Karpas-422 (cell line): ENCODE measurements around the gene MXRA7. TPM values are rescaled to one million over a fixed set of nuclear protein-coding genes. Genes with fewer than 3 reads are reported as not detected.

Experiments
- DNase-seq: peaks from one replicate; pipeline ENCODE4 v3.0.0-alpha.2; 2015
- H2AFZ ChIP-seq: fragments of 200-600 bp; sonication (generic); 2 replicates; pipeline ENCODE4 v1.6.1; 2014; ENCODE audit warnings: antibody characterized with exemption, low read length, mixed read lengths
- H3K27ac ChIP-seq: fragments of 200-600 bp; sonication (generic); 2 replicates; pipeline ENCODE4 v1.5.1; 2014; ENCODE audit warnings: mild to moderate bottlenecking, low read length, moderate library complexity
- H3K27me3 ChIP-seq: fragments of 200-600 bp; sonication (generic); 2 replicates; pipeline ENCODE4 v1.6.1; 2014; ENCODE audit warnings: low read length, mixed read lengths
- H3K36me3 ChIP-seq: fragments of 200-600 bp; sonication (generic); 2 replicates; pipeline ENCODE4 v1.6.1; 2014; ENCODE audit warnings: low read length, mixed read lengths; ENCODE audit not compliant: insufficient read depth
- H3K4me1 ChIP-seq: fragments of 200-600 bp; sonication (generic); 2 replicates; pipeline ENCODE4 v1.6.1; 2014; ENCODE audit warnings: mild to moderate bottlenecking, low read length, mixed read lengths
- H3K4me2 ChIP-seq: fragments of 200-600 bp; sonication (generic); 2 replicates; pipeline ENCODE4 v1.6.1; 2014; ENCODE audit warnings: low read length, low read depth, mild to moderate bottlenecking; ENCODE audit not compliant: poor library complexity, severe bottlenecking
- H3K4me3 ChIP-seq: fragments of 200-600 bp; sonication (generic); 2 replicates; pipeline ENCODE4 v1.5.1; 2014; ENCODE audit warnings: mild to moderate bottlenecking, antibody characterized with exemption, low read length, mixed read lengths
- H3K79me2 ChIP-seq: fragments of 200-600 bp; sonication (generic); 2 replicates; pipeline ENCODE4 v1.6.1; 2014; ENCODE audit warnings: mild to moderate bottlenecking, low read length, mixed read lengths
- H3K9ac ChIP-seq: fragments of 200-600 bp; sonication (generic); 2 replicates; pipeline ENCODE4 v1.6.0; 2014; ENCODE audit warnings: low read length
- H3K9me2 ChIP-seq: fragments of 200-600 bp; sonication (generic), shearing (Covaris generic); replicated peaks from 2 replicates; pipeline ENCODE4 v1.6.0; 2014; ENCODE audit warnings: mild to moderate bottlenecking, low read length, moderate library complexity; ENCODE audit not compliant: insufficient read depth
- H3K9me3 ChIP-seq: fragments of 300-700, 200-600 bp; sonication (generic); 2 replicates; pipeline ENCODE4 v1.6.1; 2014; ENCODE audit warnings: low read length, mixed read lengths
- H4K20me1 ChIP-seq: fragments of 200-600 bp; sonication (generic); 2 replicates; pipeline ENCODE4 v1.6.1; 2014; ENCODE audit warnings: mild to moderate bottlenecking, antibody characterized with exemption, low read length, low read depth; ENCODE audit not compliant: insufficient read depth
- total RNA-seq: library from RNA; depleted of rRNA; stranded (reverse); fragments of >200 nt; shearing (Covaris generic); gene quantifications from 2 replicates; pipeline ENCODE4 v1.2.3, GENCODE V29; 2014; ENCODE audit warnings: low replicate concordance; rRNA removed

The MXRA7 gene
- 0.45 TPM in 1 of 2 replicates, not detected in the other for total RNA-seq

GRCh38 chr17:76710863-76711611 is at the start of gene MXRA7:
MXRA7 (minus strand) TSS chr17:76710965; CDS start chr17:76710946, 19 bp downstream.
- peak within 1 kb of the TSS; percentile 27 for H3K4me2 ChIP-seq
- H3K27me3 ChIP-seq: no peaks in the 10 kb centered on the region
- peaks cover 3% of the 10 kb centered on the region; the same call in 1 of the 2 replicates for H3K4me1 ChIP-seq
- no peaks in the 10 kb centered on the region for H3K9me3 ChIP-seq
- H3K9ac ChIP-seq: no peak within 1 kb of the TSS
- H3K9me2 ChIP-seq: no peaks in the 10 kb centered on the region
- no peak within 1 kb of the TSS for H3K4me3 ChIP-seq
- peaks cover 5% of the 10 kb centered on the region; the same call in 1 of the 2 replicates for H4K20me1 ChIP-seq
- 0 out of 2 replicates have a peak, but pooled peaks cover 3% of the 10 kb centered on the region for H3K36me3 ChIP-seq
- no peaks in the 10 kb centered on the region for H3K79me2 ChIP-seq
- no peak within 1 kb of the TSS for H3K27ac ChIP-seq
- no peak within 1 kb of the TSS for H2AFZ ChIP-seq
- peak; percentile 62 for DNase-seq

- Histone ChIP-seq H3K4me2 (no peak overlapping the region), H3K36me3 (no peaks in the 10 kb centered on the region), H3K9me3 (no peaks in the 10 kb centered on the region), H3K4me3 (no peak overlapping the region), H3K4me1 (no peaks in the 10 kb centered on the region), H3K27me3 (no peaks in the 10 kb centered on the region), H3K9ac (no peak overlapping the region), H3K9me2 (no peaks in the 10 kb centered on the region), H4K20me1 (no peaks in the 10 kb centered on the region), H3K79me2 (no peaks in the 10 kb centered on the region), H3K27ac (no peak overlapping the region), H2AFZ (no peak overlapping the region)
- no peak for DNase-seq
These were observed 47.8 kb upstream of the MXRA7 start for GRCh38 chr17:76758570-76758969.

- H3K79me2 ChIP-seq: no peaks in the 10 kb centered on the region
- no peaks in the 10 kb centered on the region for H3K36me3 ChIP-seq
- H3K27ac ChIP-seq: no peak overlapping the region
- H3K27me3 ChIP-seq: no peaks in the 10 kb centered on the region
- H4K20me1 ChIP-seq: no peaks in the 10 kb centered on the region
- H3K4me1 ChIP-seq: no peaks in the 10 kb centered on the region
- no peak overlapping the region for H3K4me3 ChIP-seq
- H2AFZ ChIP-seq: no peak overlapping the region
- H3K4me2 ChIP-seq: no peak overlapping the region
- H3K9me2 ChIP-seq: no peaks in the 10 kb centered on the region
- DNase-seq: no peak
- H3K9me3 ChIP-seq: no peaks in the 10 kb centered on the region
- H3K9ac ChIP-seq: no peak overlapping the region
These were observed 46.5 kb upstream of the MXRA7 start for GRCh38 chr17:76757256-76757655.

DNA sequence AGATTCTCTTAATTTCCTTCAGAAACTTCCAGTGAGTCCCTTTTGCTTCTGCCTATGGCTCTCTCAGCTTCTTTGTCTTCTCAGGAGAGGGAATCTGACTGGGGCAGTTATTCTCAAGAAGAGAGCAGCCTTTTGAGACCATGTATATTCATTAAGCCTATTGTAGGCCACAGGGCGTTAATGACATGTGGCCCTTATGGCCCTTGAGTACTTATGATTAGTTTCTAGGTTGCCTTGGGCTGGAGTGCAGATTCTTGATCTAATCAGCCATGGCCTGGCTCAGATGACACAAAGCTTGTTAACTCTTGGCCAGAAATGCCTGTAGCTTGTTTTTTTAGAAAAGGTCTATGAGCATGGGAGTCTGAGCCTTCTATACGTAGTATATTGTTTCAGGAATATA is 44.5 kb upstream of the MXRA7 start:
- no peaks in the 10 kb centered on the region for H3K36me3 ChIP-seq
- no peak overlapping the region for H3K9ac ChIP-seq
- no peaks in the 10 kb centered on the region for H3K9me2 ChIP-seq
- no peak for DNase-seq
- H4K20me1 ChIP-seq: no peaks in the 10 kb centered on the region
- no peak overlapping the region for H2AFZ ChIP-seq
- no peaks in the 10 kb centered on the region for H3K9me3 ChIP-seq
- H3K27ac ChIP-seq: no peak overlapping the region
- no peaks in the 10 kb centered on the region for H3K27me3 ChIP-seq
- H3K4me3 ChIP-seq: no peak overlapping the region
- H3K4me1 ChIP-seq: no peaks in the 10 kb centered on the region
- H3K4me2 ChIP-seq: no peak overlapping the region
- no peaks in the 10 kb centered on the region for H3K79me2 ChIP-seq

DNA sequence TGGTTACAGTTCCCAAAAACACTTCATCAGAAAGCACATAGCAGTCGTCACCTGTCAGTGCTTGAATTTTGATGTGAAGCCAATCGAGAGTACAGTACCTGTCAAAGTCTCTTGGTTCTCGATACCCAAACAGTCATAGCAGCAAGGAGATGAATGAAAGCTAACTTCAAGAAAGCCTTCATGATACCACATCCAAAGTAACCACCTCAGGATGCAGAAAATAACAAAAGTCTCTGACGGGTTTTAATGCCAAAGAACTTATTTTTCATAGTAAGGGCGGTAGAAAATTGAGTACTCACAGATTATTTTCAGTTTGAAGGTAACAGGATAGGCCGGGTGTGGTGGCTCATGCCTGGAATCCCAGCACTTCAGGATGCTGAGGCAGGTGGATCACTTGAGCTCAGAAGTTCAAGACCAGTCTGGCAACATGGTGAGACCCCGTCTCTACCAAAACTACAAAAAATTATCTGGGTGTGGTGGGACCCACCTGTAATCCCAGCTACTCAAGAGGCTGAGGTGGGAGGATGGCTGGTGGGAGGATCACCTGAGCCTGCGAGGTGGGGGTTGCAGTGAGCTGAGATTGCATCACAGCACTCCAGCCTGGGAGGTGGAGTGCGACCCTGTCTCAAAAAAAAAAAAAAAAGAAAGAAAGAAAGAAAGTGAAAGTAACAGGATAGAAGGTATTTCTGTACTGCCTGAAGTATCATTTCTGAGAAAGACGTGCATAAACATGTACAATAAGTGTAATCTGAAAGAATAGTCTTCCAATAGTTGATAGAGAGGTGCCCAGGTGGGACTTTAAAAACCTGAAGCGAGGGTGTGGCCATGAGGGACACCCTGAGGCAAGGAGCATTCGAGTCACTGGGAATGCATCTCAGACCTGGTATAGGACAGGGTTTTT is 42.5 kb upstream of the MXRA7 start:
- Histone ChIP-seq H3K27me3 (no peaks in the 10 kb centered on the region), H2AFZ (no peak overlapping the region), H3K27ac (no peak overlapping the region), H3K4me1 (no peaks in the 10 kb centered on the region), H3K36me3 (peaks cover 3% of the 10 kb centered on the region; the same call in 1 of the 2 replicates), H3K9me2 (no peaks in the 10 kb centered on the region), H3K4me3 (no peak overlapping the region), H3K9ac (no peak overlapping the region), H3K79me2 (no peaks in the 10 kb centered on the region), H3K4me2 (no peak overlapping the region), H4K20me1 (no peaks in the 10 kb centered on the region), H3K9me3 (no peaks in the 10 kb centered on the region)
- DNase-seq: peak; percentile 33

DNA sequence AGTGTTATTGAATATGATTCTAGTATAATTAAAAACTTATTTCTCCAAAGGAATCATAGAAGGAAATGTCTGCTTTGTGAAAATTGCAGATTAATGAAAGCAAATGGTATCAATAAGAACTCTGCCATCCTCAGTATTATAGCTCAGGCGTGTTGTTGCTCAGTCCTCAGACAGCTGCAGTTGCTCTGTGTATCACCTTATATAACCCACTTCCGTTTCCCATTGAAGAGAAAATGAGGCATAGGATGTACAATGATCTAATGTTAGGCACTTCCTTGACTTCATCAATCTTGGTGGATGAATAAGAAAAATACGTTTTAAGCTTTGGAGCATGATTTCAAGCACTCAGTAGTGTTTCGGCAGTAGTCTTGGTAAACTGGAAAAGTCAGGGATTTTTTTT is 41.2 kb upstream of the MXRA7 start:
- Histone ChIP-seq H4K20me1 (no peaks in the 10 kb centered on the region), H3K36me3 (peaks cover 3% of the 10 kb centered on the region; the same call in 1 of the 2 replicates), H3K4me2 (no peak overlapping the region), H2AFZ (no peak overlapping the region), H3K4me1 (no peaks in the 10 kb centered on the region), H3K79me2 (no peaks in the 10 kb centered on the region), H3K9me2 (no peaks in the 10 kb centered on the region), H3K4me3 (no peak overlapping the region), H3K9ac (no peak overlapping the region), H3K27ac (no peak overlapping the region), H3K9me3 (no peaks in the 10 kb centered on the region), H3K27me3 (no peaks in the 10 kb centered on the region)
- peak; percentile 21 for DNase-seq

GRCh38 chr17:76751416-76751993 is 40.7 kb upstream of the MXRA7 start:
- Histone ChIP-seq H3K27ac (no peak overlapping the region), H2AFZ (no peak overlapping the region), H3K36me3 (peaks cover 4% of the 10 kb centered on the region; the same call in 1 of the 2 replicates)

DNA sequence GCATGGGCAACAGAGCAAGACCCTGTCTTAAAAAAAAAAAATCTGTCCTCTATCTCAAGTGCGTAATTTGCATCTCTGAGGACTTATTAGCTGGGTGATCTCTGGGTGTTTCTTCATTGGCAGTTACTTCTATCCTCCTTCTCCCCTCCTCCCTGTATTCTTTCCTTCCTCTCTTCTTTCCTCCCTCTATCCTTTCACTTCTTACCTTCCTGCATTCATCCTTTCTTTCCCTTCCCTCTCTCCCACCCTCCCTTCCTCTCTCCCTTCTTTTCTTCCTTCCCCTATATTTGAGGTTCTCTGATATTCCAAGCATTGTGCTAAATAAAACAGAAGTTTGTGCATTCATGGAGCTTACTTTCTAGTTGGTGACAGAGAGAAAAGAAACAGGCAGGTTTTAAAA is 37.9 kb upstream of the MXRA7 start:
- DNase-seq: no peak
- Histone ChIP-seq H3K9me2 (no peaks in the 10 kb centered on the region), H3K9me3 (no peaks in the 10 kb centered on the region), H3K4me1 (no peaks in the 10 kb centered on the region), H3K4me2 (no peak overlapping the region), H3K36me3 (peaks cover 20% of the 10 kb centered on the region), H3K27me3 (no peaks in the 10 kb centered on the region), H3K9ac (no peak overlapping the region), H3K27ac (no peak overlapping the region), H3K79me2 (no peaks in the 10 kb centered on the region), H4K20me1 (no peaks in the 10 kb centered on the region), H2AFZ (no peak overlapping the region), H3K4me3 (no peak overlapping the region)

More at GRCh38 chr17:76751416-76751993, 40.7 kb upstream of the MXRA7 start:
- Histone ChIP-seq H3K9me3 (no peaks in the 10 kb centered on the region), H3K4me3 (no peak overlapping the region), H3K9me2 (no peaks in the 10 kb centered on the region), H3K79me2 (no peaks in the 10 kb centered on the region), H4K20me1 (no peaks in the 10 kb centered on the region), H3K9ac (no peak overlapping the region), H3K4me2 (no peak overlapping the region), H3K27me3 (no peaks in the 10 kb centered on the region), H3K4me1 (no peaks in the 10 kb centered on the region)
- DNase-seq: no peak
